IMR-90 (cell line): Measurements from ENCODE around the gene TIGAR. TPM values are rescaled to one million over a fixed set of nuclear protein-coding genes. Genes with fewer than 3 reads are reported as not detected.

Experiments used
- ATAC-seq: fragments of 200-7000 bp; cut with Tn5 transposase; 2 replicates; pipeline ENCODE4 v1.9.1; 2020; ENCODE audit warnings: low read depth, mild to moderate bottlenecking, moderate library complexity
- BruUV-seq: library from RNA; stranded (reverse); fragments of 400-500 nt; replicated peaks from 2 replicates; lab custom pipeline; 2021; lab: Mats Ljungman, UMichigan
- CTCF ChIA-PET: fragments of 300-600 bp; formaldehyde crosslinking; extraction: SDS; loops from one replicate; lab custom pipeline; 2021; ENCODE audit warnings: antibody characterized with exemption; lab: Yijun Ruan, JAX
- POLR2A ChIA-PET: fragments of 300-600 bp; sonication (Branson Sonifier 250); formaldehyde crosslinking; loops from one replicate; lab custom pipeline; 2022; ENCODE audit warnings: antibody characterized with exemption; ENCODE audit not compliant: unreplicated experiment; lab: Charles Lee
- DNase-seq: peaks from one replicate; pipeline ENCODE4 v3.0.0; 2013
- H2AFZ ChIP-seq: replicated peaks from 2 replicates; pipeline ENCODE3; 2013; ENCODE audit warnings: low read length, mild to moderate bottlenecking; ENCODE audit not compliant: poor library complexity
- H2AK5ac ChIP-seq: 2 replicates; pipeline ENCODE4 v1.6.1; 2013; ENCODE audit warnings: low read depth, low read length, inconsistent platforms
- H2AK9ac ChIP-seq: replicated peaks from 2 replicates; pipeline ENCODE3; 2013; ENCODE audit warnings: mild to moderate bottlenecking, low read depth, low read length, moderate library complexity; ENCODE audit not compliant: poor library complexity
- H2BK120ac ChIP-seq: 2 replicates; pipeline ENCODE4 v1.6.1; 2013; ENCODE audit warnings: low read depth, low read length, inconsistent platforms
- H2BK15ac ChIP-seq: 3 replicates; pipeline ENCODE4 v1.6.1; 2013; ENCODE audit warnings: low read depth, low read length, inconsistent platforms
- H2BK20ac ChIP-seq: 2 replicates; pipeline ENCODE4 v1.6.1; 2013; ENCODE audit warnings: low read depth, mild to moderate bottlenecking, inconsistent platforms, low read length, moderate library complexity
- H2BK5ac ChIP-seq: 2 replicates; pipeline ENCODE4 v1.6.1; 2013; ENCODE audit warnings: mild to moderate bottlenecking, low read depth, low read length, inconsistent platforms; ENCODE audit not compliant: poor library complexity, severe bottlenecking
- H3K14ac ChIP-seq: replicated peaks from 2 replicates; pipeline ENCODE4 v1.6.1; 2013; ENCODE audit warnings: low read depth, low read length, inconsistent platforms
- H3K18ac ChIP-seq: 2 replicates; pipeline ENCODE4 v1.6.1; 2013; ENCODE audit warnings: low read depth, low read length, control low read depth
- H3K23ac ChIP-seq: 2 replicates; pipeline ENCODE4 v1.6.1; 2013; ENCODE audit warnings: low read depth, low read length, inconsistent platforms
- H3K27ac ChIP-seq: 2 replicates; pipeline ENCODE4 v1.5.1; 2013; ENCODE audit warnings: mild to moderate bottlenecking, control low read depth, low read length; ENCODE audit not compliant: insufficient read depth
- H3K27me3 ChIP-seq: 2 replicates; pipeline ENCODE4 v1.6.1; 2013; ENCODE audit warnings: low read length; ENCODE audit not compliant: control insufficient read depth, insufficient read depth
- H3K36me3 ChIP-seq: 2 replicates; pipeline ENCODE4 v1.6.1; 2013; ENCODE audit warnings: low read length, mixed read lengths; ENCODE audit not compliant: control insufficient read depth, insufficient read depth
- H3K4ac ChIP-seq: 2 replicates; pipeline ENCODE4 v1.6.1; 2013; ENCODE audit warnings: low read depth, low read length, inconsistent platforms
- H3K4me1 ChIP-seq: 2 replicates; pipeline ENCODE4 v1.6.1; 2013; ENCODE audit warnings: low read length, mixed read lengths; ENCODE audit not compliant: control insufficient read depth, insufficient read depth
- H3K4me2 ChIP-seq: 2 replicates; pipeline ENCODE4 v1.6.1; 2013; ENCODE audit warnings: low read depth, mild to moderate bottlenecking, control low read depth, low read length, moderate library complexity
- H3K4me3 ChIP-seq: 2 replicates; pipeline ENCODE4 v1.5.1; 2013; ENCODE audit warnings: low read depth, mild to moderate bottlenecking, control low read depth, low read length, moderate library complexity; ENCODE audit not compliant: insufficient read depth
- H3K56ac ChIP-seq: 2 replicates; pipeline ENCODE4 v1.6.1; 2013; ENCODE audit warnings: low read length, inconsistent platforms; ENCODE audit not compliant: insufficient read depth; ENCODE audit errors: extremely low read depth
- H3K79me1 ChIP-seq, 2 experiments: 2 replicates each; pipeline ENCODE4 v1.6.1; 2013; ENCODE audit warnings: low read length in 2 of 2, inconsistent platforms in 1 of 2, low read depth in 1 of 2
- H3K9ac ChIP-seq: 2 replicates; pipeline ENCODE4 v1.6.1; 2013; ENCODE audit warnings: low read depth, low read length, control low read depth
- H3K9me1 ChIP-seq: 2 replicates; pipeline ENCODE4 v1.6.1; 2013; ENCODE audit warnings: low read length, inconsistent platforms; ENCODE audit not compliant: insufficient read depth
- H3K9me3 ChIP-seq: 2 replicates; pipeline ENCODE4 v1.6.1; 2013; ENCODE audit warnings: low read length; ENCODE audit not compliant: control insufficient read depth, insufficient read depth
- H4K20me1 ChIP-seq: 2 replicates; pipeline ENCODE4 v1.6.1; 2013; ENCODE audit warnings: low read length, inconsistent platforms; ENCODE audit not compliant: insufficient read depth
- H4K5ac ChIP-seq: 2 replicates; pipeline ENCODE4 v1.6.1; 2013; ENCODE audit warnings: mild to moderate bottlenecking, low read depth, low read length, control low read depth
- H4K8ac ChIP-seq, 2 experiments: 2 replicates each; pipeline ENCODE4 v1.6.1; 2013; ENCODE audit warnings: low read depth in 2 of 2, low read length in 2 of 2, control low read depth in 1 of 2, inconsistent platforms in 1 of 2
- H4K91ac ChIP-seq: 2 replicates; pipeline ENCODE4 v1.6.1; 2013; ENCODE audit warnings: low read depth, low read length, inconsistent platforms; ENCODE audit not compliant: insufficient read depth
- BHLHE40 ChIP-seq: fragments of 150-350 bp; IDR thresholded peaks from 2 replicates; pipeline ENCODE4 v1.6.1; 2016; ENCODE audit warnings: mild to moderate bottlenecking, low read depth, low read length
- CEBPB ChIP-seq: IDR thresholded peaks from 2 replicates; pipeline ENCODE4 v1.6.1; 2012; ENCODE audit warnings: low read depth, low read length, improper control_type of control experiment
- CHD1 ChIP-seq: IDR thresholded peaks from 2 replicates; pipeline ENCODE4 v1.6.1; 2012; ENCODE audit warnings: low read depth, low read length, improper control_type of control experiment
- FOS ChIP-seq: fragments of 150-350 bp; IDR thresholded peaks from 2 replicates; pipeline ENCODE4 v1.6.1; 2016; ENCODE audit warnings: low read depth, low read length
- MAFK ChIP-seq: IDR thresholded peaks from 2 replicates; pipeline ENCODE4 v1.6.1; 2012; ENCODE audit warnings: low read depth, low read length, improper control_type of control experiment
- MAZ ChIP-seq: IDR thresholded peaks from 2 replicates; pipeline ENCODE4 v1.6.1; 2012; ENCODE audit warnings: low read depth, mild to moderate bottlenecking, low read length, improper control_type of control experiment, moderate library complexity, borderline replicate concordance
- MXI1 ChIP-seq: IDR thresholded peaks from 2 replicates; pipeline ENCODE4 v1.6.1; 2012; ENCODE audit warnings: low read depth, mild to moderate bottlenecking, low read length, moderate library complexity, borderline replicate concordance
- NFE2L2 ChIP-seq: fragments of 150-350 bp; IDR thresholded peaks from 2 replicates; pipeline ENCODE4 v1.6.1; 2016; ENCODE audit warnings: low read depth, mild to moderate bottlenecking, low read length
- POLR2A ChIP-seq: IDR thresholded peaks from 2 replicates; pipeline ENCODE4 v1.6.1; 2012; ENCODE audit warnings: mild to moderate bottlenecking, low read depth, low read length
- RAD21 ChIP-seq: IDR thresholded peaks from 2 replicates; pipeline ENCODE4 v1.6.1; 2012; ENCODE audit warnings: low read length, improper control_type of control experiment
- RCOR1 ChIP-seq: IDR thresholded peaks from 2 replicates; pipeline ENCODE4 v1.6.1; 2012; ENCODE audit warnings: mild to moderate bottlenecking, low read length, improper control_type of control experiment; ENCODE audit not compliant: insufficient replicate concordance
- RFX5 ChIP-seq: IDR thresholded peaks from 2 replicates; pipeline ENCODE4 v1.8.0; 2012; ENCODE audit warnings: low read depth, mild to moderate bottlenecking, low read length, moderate library complexity
- SMC3 ChIP-seq: fragments of 150-350 bp; IDR thresholded peaks from 2 replicates; pipeline ENCODE4 v1.6.1; 2016; ENCODE audit warnings: low read depth, mild to moderate bottlenecking, antibody characterized with exemption, low read length, moderate library complexity
- WGBS, 2 experiments: methylation state at CpG; one replicate each; pipeline versions ENCODE4 v1.1.5 to v1.1.7; 2013; ENCODE audit warnings: missing lambda C conversion rate in 2 of 2; ENCODE audit not compliant: insufficient read length in 1 of 2; ENCODE audit errors: extremely low coverage in 2 of 2; 5-methylcytosine and 5-hydroxymethylcytosine counted together
- dilution Hi-C: fragments of 300-500 bp; cut with HindIII; formaldehyde crosslinking; loops from one replicate; pipeline ENCODE4 v1.14.3; 2018; ENCODE audit warnings: low sequenced_read_pairs; ENCODE audit not compliant: unreplicated experiment
- in situ Hi-C: fragments of 300-500 bp; cut with MboI; formaldehyde crosslinking; loops from 3 replicates; pipeline ENCODE4 v1.14.3; 2019; ENCODE audit warnings: low sequenced_read_pairs, inconsistent platforms, mixed read lengths
- intact Hi-C: fragments of 100-400 bp; cut with micrococcal nuclease; formaldehyde crosslinking; loops from 2 replicates; pipeline ENCODE4 v1.10.0; 2022
- polyA plus RNA-seq, 3 experiments: library from polyadenylated mRNA; depleted of rRNA; stranded (reverse); fragments of >200 nt; gene quantifications; 2 replicates each; pipeline ENCODE4 v1.2.3, GENCODE V29; 2012; ENCODE audit warnings: low replicate concordance in 1 of 3
- total RNA-seq: library from RNA; depleted of rRNA; stranded (reverse); fragments of >200 nt; gene quantifications from 2 replicates; pipeline ENCODE4 v1.2.3, GENCODE V29; 2012
- TF ChIP-seq, protein P1 (sequence below): conservative IDR thresholded peaks from 2 replicates; pipeline ENCODE4 v1.5.1; 2012; ENCODE audit warnings: mild to moderate bottlenecking, low read depth, low read length, improper control_type of control experiment
- TF ChIP-seq, protein P2 (sequence below): fragments of 150-350 bp; IDR thresholded peaks from 2 replicates; pipeline ENCODE4 v1.6.1; 2016; ENCODE audit warnings: low read depth, mild to moderate bottlenecking, low read length, moderate library complexity, borderline replicate concordance
- TF ChIP-seq, protein P3 (sequence below): fragments of 150-350 bp; IDR thresholded peaks from 2 replicates; pipeline ENCODE4 v1.6.1; 2017; ENCODE audit warnings: mild to moderate bottlenecking, antibody characterized with exemption, low read length, low read depth

Gene TIGAR
- total and polyA plus RNA-seq, 2 of the 4 experiments (the other 2 are of a cell fraction): 7.3 to 13.7 TPM

DNA sequence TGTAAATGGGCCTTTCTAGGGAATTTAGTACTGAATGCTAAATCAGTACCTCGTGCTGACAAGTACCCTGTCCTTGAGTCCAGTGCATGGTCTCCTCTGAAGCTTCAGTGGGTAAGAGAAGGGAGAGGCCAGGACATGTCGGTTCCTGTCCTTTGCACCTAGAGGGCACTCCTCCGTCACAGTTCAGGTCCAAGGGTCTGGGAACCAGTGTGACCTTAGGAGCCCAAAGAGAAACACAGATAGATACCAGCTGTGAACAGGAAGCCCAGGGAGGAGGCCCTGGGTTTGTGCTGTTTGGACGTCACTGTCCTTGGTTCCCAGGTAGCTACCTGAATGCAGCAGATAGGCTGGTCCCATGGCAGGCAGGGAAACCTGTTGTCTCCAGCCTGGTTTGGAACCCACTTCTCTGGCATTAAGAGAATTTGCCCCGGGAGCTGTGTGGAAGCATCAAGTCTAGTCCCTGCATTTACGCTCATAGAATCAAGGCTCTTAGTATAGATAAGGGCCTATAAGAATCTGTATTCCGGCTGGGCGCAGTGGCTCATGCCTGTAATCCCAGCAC is 62.4 kb downstream of the TIGAR start:
- Histone ChIP-seq H3K4me2 (no peak overlapping the region), H4K20me1 (no peaks in the 10 kb centered on the region), H3K9me3 (no peaks in the 10 kb centered on the region), H4K8ac (no peak overlapping the region), H3K9ac (no peak overlapping the region), H4K5ac (no peak overlapping the region), H3K27ac (no peak overlapping the region), H3K23ac (no peak overlapping the region), H3K4me1 (no peaks in the 10 kb centered on the region), H3K4ac (no peak overlapping the region), H2AK9ac (no peak overlapping the region), H3K79me1 (no peaks in the 10 kb centered on the region), H3K27me3 (peaks cover 7% of the 10 kb centered on the region), H4K91ac (no peak overlapping the region), H2BK15ac (no peak overlapping the region), H3K14ac (no peak overlapping the region), H2BK5ac (no peak overlapping the region), H3K9me1 (no peaks in the 10 kb centered on the region), H3K36me3 (no peaks in the 10 kb centered on the region), H3K4me3 (no peak overlapping the region), H2BK20ac (no peak overlapping the region), H2AK5ac (no peak overlapping the region), H3K56ac (no peak overlapping the region), H2AFZ (no peak overlapping the region), H3K18ac (no peak overlapping the region), H2BK120ac (no peak overlapping the region)
- TF ChIP-seq NFE2L2 (no peak), CEBPB (no peak), SMC3 (no peak), MAZ (no peak), BHLHE40 (no peak), MXI1 (no peak), MAFK (no peak), FOS (no peak), RFX5 (no peak), RCOR1 (no peak), RAD21 (no peak), CHD1 (no peak), POLR2A (no peak)
- TF ChIP-seq, protein P1, sequence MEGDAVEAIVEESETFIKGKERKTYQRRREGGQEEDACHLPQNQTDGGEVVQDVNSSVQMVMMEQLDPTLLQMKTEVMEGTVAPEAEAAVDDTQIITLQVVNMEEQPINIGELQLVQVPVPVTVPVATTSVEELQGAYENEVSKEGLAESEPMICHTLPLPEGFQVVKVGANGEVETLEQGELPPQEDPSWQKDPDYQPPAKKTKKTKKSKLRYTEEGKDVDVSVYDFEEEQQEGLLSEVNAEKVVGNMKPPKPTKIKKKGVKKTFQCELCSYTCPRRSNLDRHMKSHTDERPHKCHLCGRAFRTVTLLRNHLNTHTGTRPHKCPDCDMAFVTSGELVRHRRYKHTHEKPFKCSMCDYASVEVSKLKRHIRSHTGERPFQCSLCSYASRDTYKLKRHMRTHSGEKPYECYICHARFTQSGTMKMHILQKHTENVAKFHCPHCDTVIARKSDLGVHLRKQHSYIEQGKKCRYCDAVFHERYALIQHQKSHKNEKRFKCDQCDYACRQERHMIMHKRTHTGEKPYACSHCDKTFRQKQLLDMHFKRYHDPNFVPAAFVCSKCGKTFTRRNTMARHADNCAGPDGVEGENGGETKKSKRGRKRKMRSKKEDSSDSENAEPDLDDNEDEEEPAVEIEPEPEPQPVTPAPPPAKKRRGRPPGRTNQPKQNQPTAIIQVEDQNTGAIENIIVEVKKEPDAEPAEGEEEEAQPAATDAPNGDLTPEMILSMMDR: no peak
- TF ChIP-seq, protein P2, sequence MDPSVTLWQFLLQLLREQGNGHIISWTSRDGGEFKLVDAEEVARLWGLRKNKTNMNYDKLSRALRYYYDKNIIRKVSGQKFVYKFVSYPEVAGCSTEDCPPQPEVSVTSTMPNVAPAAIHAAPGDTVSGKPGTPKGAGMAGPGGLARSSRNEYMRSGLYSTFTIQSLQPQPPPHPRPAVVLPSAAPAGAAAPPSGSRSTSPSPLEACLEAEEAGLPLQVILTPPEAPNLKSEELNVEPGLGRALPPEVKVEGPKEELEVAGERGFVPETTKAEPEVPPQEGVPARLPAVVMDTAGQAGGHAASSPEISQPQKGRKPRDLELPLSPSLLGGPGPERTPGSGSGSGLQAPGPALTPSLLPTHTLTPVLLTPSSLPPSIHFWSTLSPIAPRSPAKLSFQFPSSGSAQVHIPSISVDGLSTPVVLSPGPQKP: no peak
- TF ChIP-seq, protein P3, sequence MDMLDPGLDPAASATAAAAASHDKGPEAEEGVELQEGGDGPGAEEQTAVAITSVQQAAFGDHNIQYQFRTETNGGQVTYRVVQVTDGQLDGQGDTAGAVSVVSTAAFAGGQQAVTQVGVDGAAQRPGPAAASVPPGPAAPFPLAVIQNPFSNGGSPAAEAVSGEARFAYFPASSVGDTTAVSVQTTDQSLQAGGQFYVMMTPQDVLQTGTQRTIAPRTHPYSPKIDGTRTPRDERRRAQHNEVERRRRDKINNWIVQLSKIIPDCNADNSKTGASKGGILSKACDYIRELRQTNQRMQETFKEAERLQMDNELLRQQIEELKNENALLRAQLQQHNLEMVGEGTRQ: no peak
- ATAC-seq (no peak), DNase-seq (no peak)
- intact Hi-C loops: no loop called here
- CTCF ChIA-PET: no interaction called here
- BruUV-seq: no TSS peak
- POLR2A ChIA-PET: no interaction called here
- dilution Hi-C loops: no loop called here
- in situ Hi-C loops: no loop called here
- 86% methylated on average over 1 of the region's 8 CpGs; no CpG with 5 or more reads in 1 of the 2 experiments for WGBS, 2 experiments
